Measurements from ENCODE around the gene SLC11A2. TPM values are rescaled to one million over a fixed set of nuclear protein-coding genes. Genes with fewer than 3 reads are reported as not detected.

SLC11A2 gene
- total RNA-seq, 1 donor from 2014 or later: 123 TPM

DNA sequence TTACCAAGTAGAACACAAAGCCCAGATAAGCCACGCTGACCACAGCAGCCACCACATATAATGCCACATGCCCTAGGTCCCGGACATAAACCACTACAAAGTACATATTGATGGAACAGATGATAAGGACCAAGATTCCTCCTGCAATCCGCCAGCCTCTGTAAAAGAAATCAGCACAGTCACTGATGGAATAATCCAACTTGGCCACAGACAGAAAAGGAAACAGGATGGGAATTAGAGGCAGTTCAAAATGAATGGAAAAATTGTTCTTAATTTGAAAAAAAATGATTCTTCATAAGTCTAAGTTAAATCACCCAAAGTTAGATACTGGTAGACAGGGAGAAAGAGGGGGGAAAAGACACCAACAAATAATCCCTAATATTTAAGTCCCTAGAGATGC lies 35.4 kb downstream of the SLC11A2 start:
- H3K36me3 Mint-ChIP-seq: peaks cover 48% of the 10 kb centered on the region
- H3K4me3 Mint-ChIP-seq: no peak overlapping the region
- H3K27ac Mint-ChIP-seq: no peak overlapping the region

DNA sequence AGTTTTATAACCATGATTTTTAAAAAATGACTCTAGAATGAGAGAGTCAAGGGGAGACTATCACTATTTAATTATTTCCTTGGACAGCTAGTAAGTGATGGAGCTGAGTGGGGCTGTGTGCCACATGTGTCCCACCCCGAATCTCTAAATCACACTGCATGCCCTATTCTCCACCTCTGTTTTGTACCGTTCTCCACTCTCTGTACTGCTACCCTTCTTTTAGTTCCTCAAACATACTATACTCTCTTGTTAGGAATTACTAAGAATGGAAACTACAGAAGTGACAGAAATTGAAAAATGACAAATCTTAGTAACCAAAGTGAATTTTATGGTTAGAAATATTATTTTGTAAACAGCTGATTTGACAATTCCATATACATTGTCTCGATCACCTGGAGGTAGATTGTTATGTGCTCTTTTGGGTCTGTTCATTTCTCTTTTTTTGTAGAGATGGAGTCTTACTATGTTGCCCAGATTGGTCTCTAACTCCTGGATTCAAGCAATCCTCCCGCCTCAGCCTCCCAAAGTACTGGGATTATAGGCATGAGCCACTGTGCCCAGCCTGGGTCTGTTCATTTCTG lies 35.9 kb downstream of the SLC11A2 start:
- TF ChIP-seq, protein P1, sequence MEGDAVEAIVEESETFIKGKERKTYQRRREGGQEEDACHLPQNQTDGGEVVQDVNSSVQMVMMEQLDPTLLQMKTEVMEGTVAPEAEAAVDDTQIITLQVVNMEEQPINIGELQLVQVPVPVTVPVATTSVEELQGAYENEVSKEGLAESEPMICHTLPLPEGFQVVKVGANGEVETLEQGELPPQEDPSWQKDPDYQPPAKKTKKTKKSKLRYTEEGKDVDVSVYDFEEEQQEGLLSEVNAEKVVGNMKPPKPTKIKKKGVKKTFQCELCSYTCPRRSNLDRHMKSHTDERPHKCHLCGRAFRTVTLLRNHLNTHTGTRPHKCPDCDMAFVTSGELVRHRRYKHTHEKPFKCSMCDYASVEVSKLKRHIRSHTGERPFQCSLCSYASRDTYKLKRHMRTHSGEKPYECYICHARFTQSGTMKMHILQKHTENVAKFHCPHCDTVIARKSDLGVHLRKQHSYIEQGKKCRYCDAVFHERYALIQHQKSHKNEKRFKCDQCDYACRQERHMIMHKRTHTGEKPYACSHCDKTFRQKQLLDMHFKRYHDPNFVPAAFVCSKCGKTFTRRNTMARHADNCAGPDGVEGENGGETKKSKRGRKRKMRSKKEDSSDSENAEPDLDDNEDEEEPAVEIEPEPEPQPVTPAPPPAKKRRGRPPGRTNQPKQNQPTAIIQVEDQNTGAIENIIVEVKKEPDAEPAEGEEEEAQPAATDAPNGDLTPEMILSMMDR (IDR thresholded peaks at IDR 0.05; ENCODE audit: unreplicated experiment): no peak
- H3K27ac Mint-ChIP-seq: no peak overlapping the region
- no peak for DNase-seq (ENCODE audit: low spot score in 2 of 2, unreplicated experiment in 2 of 2)
- no peaks in the 10 kb centered on the region for H3K4me1 Mint-ChIP-seq
- H3K27me3 Mint-ChIP-seq (ENCODE audit: low read depth): no peaks in the 10 kb centered on the region
- no peak overlapping the region for H3K4me3 Mint-ChIP-seq
- H3K36me3 Mint-ChIP-seq: peaks cover 43% of the 10 kb centered on the region
- no peaks in the 10 kb centered on the region for H3K9me3 Mint-ChIP-seq

More for the DNA sequence above, 35.4 kb downstream of the SLC11A2 start:
- no peaks in the 10 kb centered on the region for H3K27me3 Mint-ChIP-seq (ENCODE audit: low read depth)
- TF ChIP-seq, protein P1 (IDR thresholded peaks at IDR 0.05; ENCODE audit: unreplicated experiment): no peak
- H3K9me3 Mint-ChIP-seq: no peaks in the 10 kb centered on the region
- no peaks in the 10 kb centered on the region for H3K4me1 Mint-ChIP-seq
- DNase-seq (ENCODE audit: low spot score in 2 of 2, unreplicated experiment in 2 of 2): no peak

DNA sequence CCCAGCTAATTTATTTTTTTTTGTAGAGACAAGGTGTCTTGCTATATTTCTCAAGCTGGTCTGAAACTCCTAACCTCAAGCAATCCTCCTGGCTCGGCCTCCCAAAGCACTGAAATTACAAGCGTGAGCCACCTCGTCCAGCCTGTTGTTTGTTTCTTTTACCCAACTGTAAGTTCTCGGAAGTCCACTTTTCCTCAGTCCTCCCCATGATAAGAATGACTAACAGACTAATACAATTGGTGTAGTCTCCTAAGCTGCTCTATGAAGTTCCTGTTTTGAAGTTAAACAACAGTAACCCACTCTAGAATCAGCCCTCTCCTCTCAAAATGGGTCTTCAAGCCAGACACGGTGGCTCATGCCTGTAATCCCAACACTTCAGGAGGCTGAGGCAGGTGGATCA lies 37.3 kb downstream of the SLC11A2 start:
- H3K27me3 Mint-ChIP-seq (ENCODE audit: low read depth): no peaks in the 10 kb centered on the region
- H3K4me1 Mint-ChIP-seq: no peaks in the 10 kb centered on the region
- DNase-seq (ENCODE audit: low spot score in 2 of 2, unreplicated experiment in 2 of 2): no peak
- peaks cover 34% of the 10 kb centered on the region for H3K36me3 Mint-ChIP-seq
- H3K4me3 Mint-ChIP-seq: no peak overlapping the region
- TF ChIP-seq, protein P1 (IDR thresholded peaks at IDR 0.05; ENCODE audit: unreplicated experiment): no peak
- no peaks in the 10 kb centered on the region for H3K9me3 Mint-ChIP-seq
- no peak overlapping the region for H3K27ac Mint-ChIP-seq

DNA sequence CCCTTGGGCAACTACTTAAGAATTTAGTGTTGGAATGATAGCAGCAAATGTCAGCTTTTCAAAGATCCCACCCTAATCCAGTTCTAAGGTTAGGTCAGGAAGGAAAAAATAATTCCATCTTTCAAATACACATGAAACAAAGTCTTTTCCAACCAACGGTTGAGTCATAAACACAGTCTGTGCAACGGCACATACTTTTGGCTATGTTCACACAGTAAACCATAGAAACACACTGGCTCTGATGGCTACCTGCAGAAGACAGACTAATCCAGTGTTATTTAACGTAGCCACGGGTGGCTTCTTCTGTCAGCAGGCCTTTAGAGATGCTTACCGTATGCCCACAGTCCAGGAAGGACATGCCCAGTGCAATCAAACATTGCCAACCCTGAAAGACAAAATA lies 38.1 kb downstream of the SLC11A2 start:
- no peak for DNase-seq (ENCODE audit: low spot score in 2 of 2, unreplicated experiment in 2 of 2)
- no peaks in the 10 kb centered on the region for H3K9me3 Mint-ChIP-seq
- no peak overlapping the region for H3K27ac Mint-ChIP-seq
- no peak overlapping the region for H3K4me3 Mint-ChIP-seq
- H3K27me3 Mint-ChIP-seq (ENCODE audit: low read depth): no peaks in the 10 kb centered on the region
- H3K36me3 Mint-ChIP-seq: peaks cover 34% of the 10 kb centered on the region
- TF ChIP-seq, protein P1 (IDR thresholded peaks at IDR 0.05; ENCODE audit: unreplicated experiment): no peak
- no peaks in the 10 kb centered on the region for H3K4me1 Mint-ChIP-seq

DNA sequence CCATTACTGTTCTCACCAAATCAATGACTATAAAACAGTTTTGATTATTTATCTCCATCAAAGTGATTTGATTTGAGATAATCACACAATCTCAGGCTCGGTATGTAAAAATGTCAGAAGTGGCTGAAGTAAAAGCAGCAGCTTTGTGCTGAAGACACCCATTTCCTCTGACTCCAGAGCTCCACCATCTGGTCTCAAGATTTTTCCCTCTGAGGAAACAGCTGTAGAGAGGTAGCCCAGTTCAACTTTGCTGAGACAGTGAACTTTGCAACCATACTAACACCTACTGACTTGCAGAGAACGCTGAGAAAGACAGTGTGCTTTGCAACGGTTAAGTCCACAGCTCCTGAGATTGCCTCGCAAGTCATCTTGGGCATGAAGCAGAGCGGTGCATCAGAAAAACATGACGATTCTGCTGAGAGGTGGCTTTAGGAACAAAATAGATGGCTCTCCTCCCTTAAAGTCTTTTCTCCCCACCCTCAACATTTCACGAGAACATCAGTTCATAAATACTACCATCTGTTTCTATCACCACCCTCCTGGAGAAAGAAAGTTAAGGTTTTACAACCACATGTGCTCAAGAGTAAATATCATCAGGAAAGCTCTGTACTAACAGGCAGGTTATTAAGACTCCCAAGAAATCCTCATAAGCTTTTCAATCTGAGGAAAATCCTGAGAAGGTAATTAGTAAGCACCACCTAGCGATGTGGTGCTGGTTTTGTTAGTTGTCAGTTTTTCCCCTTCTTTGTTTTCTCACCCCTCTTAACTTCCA lies 39.0 kb downstream of the SLC11A2 start:
- TF ChIP-seq, protein P1 (IDR thresholded peaks at IDR 0.05; ENCODE audit: unreplicated experiment): no peak
- Mint-ChIP-seq H3K36me3 (peaks cover 30% of the 10 kb centered on the region), H3K9me3 (no peaks in the 10 kb centered on the region), H3K27me3 (ENCODE audit: low read depth) (no peaks in the 10 kb centered on the region), H3K4me1 (no peaks in the 10 kb centered on the region), H3K4me3 (no peak overlapping the region), H3K27ac (peak overlapping the region; percentile 90)
- no peak for DNase-seq (ENCODE audit: low spot score in 2 of 2, unreplicated experiment in 2 of 2)

All from mesothelial cell of epicardium (in vitro differentiated cells).